SIG-M5 treated with dmso at 0.1 percent for 504 hours (cell line): ENCODE measurements around the gene OBSCN.
"Not testable (repeated sequence)": the region's sequence is repeated elsewhere in the genome, so short reads cannot be mapped to it uniquely, and the experiment has no call there.

Source experiments
- DNase-seq: peaks from one replicate; lab custom pipeline; 2025; ENCODE audit not compliant: unreplicated experiment; lab: John Stamatoyannopoulos, UW

The OBSCN gene

GRCh38 chr1:228225165-228225710, 17.4 kb downstream of the OBSCN start:
- no peak for DNase-seq

GRCh38 chr1:228225740-228226139, 17.9 kb downstream of the OBSCN start:
- no peak for DNase-seq

GRCh38 chr1:228226141-228226874, 18.5 kb downstream of the OBSCN start:
- no peak for DNase-seq

GRCh38 chr1:228226956-228227791, 19.3 kb downstream of the OBSCN start:
- DNase-seq = peak; percentile 79

GRCh38 chr1:228228147-228228546, 20.3 kb downstream of the OBSCN start:
- DNase-seq = not testable (repeated sequence)

GRCh38 chr1:228228601-228229074, 20.8 kb downstream of the OBSCN start:
- DNase-seq = peak; percentile 84

GRCh38 chr1:228231189-228231588, 23.3 kb downstream of the OBSCN start:
- no peak for DNase-seq

- DNase-seq = no peak
Observed at GRCh38 chr1:228233136-228233535, 25.3 kb downstream of the OBSCN start.

GRCh38 chr1:228234921-228235320, 27.1 kb downstream of the OBSCN start:
- DNase-seq = no peak

GRCh38 chr1:228236744-228237143, 28.9 kb downstream of the OBSCN start:
- peak; percentile 54 for DNase-seq

GRCh38 chr1:228238007-228238406, 30.2 kb downstream of the OBSCN start:
- no peak for DNase-seq

- DNase-seq = no peak
Observed at GRCh38 chr1:228238461-228238860, 30.6 kb downstream of the OBSCN start.

GRCh38 chr1:228240411-228241240, 32.8 kb downstream of the OBSCN start:
- no peak for DNase-seq

- DNase-seq = no peak
Observed at GRCh38 chr1:228241259-228241658, 33.4 kb downstream of the OBSCN start.

GRCh38 chr1:228242409-228242808, 34.6 kb downstream of the OBSCN start:
- no peak for DNase-seq

- no peak for DNase-seq
Observed at GRCh38 chr1:228243093-228243492, 35.2 kb downstream of the OBSCN start.

- DNase-seq = not testable (repeated sequence)
Observed at GRCh38 chr1:228243989-228244388, 36.1 kb downstream of the OBSCN start.

GRCh38 chr1:228245111-228245510, 37.3 kb downstream of the OBSCN start:
- no peak for DNase-seq

GRCh38 chr1:228246216-228246900, 38.5 kb downstream of the OBSCN start:
- DNase-seq = no peak
